HG02623 (cell line): ENCODE data around the gene MACROD2.

ENCODE experiments used
- ATAC-seq: cut with Tn5 transposase; IDR thresholded peaks from one replicate; pipeline ENCODE4 v1.9.1; 2021; ENCODE audit warnings: moderate library complexity; ENCODE audit not compliant: unreplicated experiment

The MACROD2 gene

GRCh38 chr20:14062171-14062570 lies 66.9 kb downstream of the MACROD2 start:
- no peak for ATAC-seq

- no peak for ATAC-seq
These were observed 67.5 kb downstream of the MACROD2 start for GRCh38 chr20:14062786-14063185.

- no peak for ATAC-seq
These were observed 69.0 kb downstream of the MACROD2 start for GRCh38 chr20:14064333-14064732.

GRCh38 chr20:14064921-14065320 lies 69.6 kb downstream of the MACROD2 start:
- ATAC-seq, result no peak

- no peak for ATAC-seq
These were observed 70.5 kb downstream of the MACROD2 start for GRCh38 chr20:14065774-14066173.

GRCh38 chr20:14067603-14068002 lies 72.3 kb downstream of the MACROD2 start:
- no peak for ATAC-seq

GRCh38 chr20:14069796-14070195 lies 74.5 kb downstream of the MACROD2 start:
- ATAC-seq, result no peak

GRCh38 chr20:14093652-14094051 lies 98.3 kb downstream of the MACROD2 start:
- ATAC-seq, result no peak

- no peak for ATAC-seq
These were observed 102.9 kb downstream of the MACROD2 start for GRCh38 chr20:14098261-14098660.

- no peak for ATAC-seq
These were observed 118.1 kb downstream of the MACROD2 start for GRCh38 chr20:14113416-14113815.

- ATAC-seq, result no peak
These were observed 118.9 kb downstream of the MACROD2 start for GRCh38 chr20:14114065-14114704.

GRCh38 chr20:14116037-14116436 lies 120.7 kb downstream of the MACROD2 start:
- ATAC-seq, result no peak

GRCh38 chr20:14117768-14118167 lies 122.5 kb downstream of the MACROD2 start:
- no peak for ATAC-seq

- no peak for ATAC-seq
These were observed 131.5 kb downstream of the MACROD2 start for GRCh38 chr20:14126856-14127255.

- no peak for ATAC-seq
These were observed 132.4 kb downstream of the MACROD2 start for GRCh38 chr20:14127514-14128223.

GRCh38 chr20:14134004-14134403 lies 138.7 kb downstream of the MACROD2 start:
- no peak for ATAC-seq

GRCh38 chr20:14142171-14142570 lies 146.9 kb downstream of the MACROD2 start:
- no peak for ATAC-seq

GRCh38 chr20:14142964-14143627 lies 147.8 kb downstream of the MACROD2 start:
- no peak for ATAC-seq

- ATAC-seq, result no peak
These were observed 152.7 kb downstream of the MACROD2 start for GRCh38 chr20:14148042-14148441.

GRCh38 chr20:14155361-14155760 lies 160.0 kb downstream of the MACROD2 start:
- ATAC-seq, result no peak

GRCh38 chr20:14178528-14178927 lies 183.2 kb downstream of the MACROD2 start:
- no peak for ATAC-seq

- no peak for ATAC-seq
These were observed 183.6 kb downstream of the MACROD2 start for GRCh38 chr20:14178952-14179351.
